Left ventricle myocardium inferior (tissue), 1 donor: ENCODE measurements around the gene C4A. TPM values are rescaled to one million over a fixed set of nuclear protein-coding genes. Genes with fewer than 3 reads are reported as not detected.

Source experiments
- DNase-seq: peaks from one replicate; pipeline ENCODE4 v3.0.0-alpha.2; 2020
- H3K27ac ChIP-seq: fragments of 200-600 bp; replicated peaks from 2 replicates; pipeline ENCODE4 v1.8.0; 2021
- H3K27me3 ChIP-seq: fragments of 200-600 bp; 2 replicates; pipeline ENCODE4 v1.8.0; 2021; ENCODE audit warnings: low read depth
- H3K36me3 ChIP-seq: fragments of 200-600 bp; 2 replicates; pipeline ENCODE4 v1.8.0; 2021
- H3K4me1 ChIP-seq: fragments of 200-600 bp; 2 replicates; pipeline ENCODE4 v1.8.0; 2021
- H3K4me3 ChIP-seq: fragments of 200-600 bp; 2 replicates; pipeline ENCODE4 v1.8.0; 2021; ENCODE audit warnings: mild to moderate bottlenecking, moderate library complexity
- H3K9me3 ChIP-seq: fragments of 200-600 bp; replicated peaks from 2 replicates; pipeline ENCODE4 v1.8.0; 2021
- CTCF ChIP-seq: fragments of 200-600 bp; IDR thresholded peaks from 2 replicates; pipeline ENCODE4 v1.8.0; 2021; ENCODE audit warnings: antibody characterized with exemption, mild to moderate bottlenecking, borderline replicate concordance
- intact Hi-C: fragments of 100-400 bp; cut with micrococcal nuclease; formaldehyde crosslinking; loops from one replicate; pipeline ENCODE4 v1.11.0; 2022
- total RNA-seq: library from RNA; stranded (reverse); fragmentation: NEBNext Ultra II Directional; extraction: Animal tissue kit (Norgen Biotek cat#: 25700); gene quantifications from one replicate; pipeline ENCODE4 v1.2.1, GENCODE V29; 2021
- donor health status: DM: no; HTN: yes; CAD: no; lungs with severe emphysema.

C4A gene
- total RNA-seq, 1 donor from 2014 or later: 76.2 TPM

GRCh38 chr6:31968326-31968725, 13.5 kb upstream of the C4A start:
- Histone ChIP-seq H3K4me1 (peaks cover 32% of the 10 kb centered on the region), H3K9me3 (no peaks in the 10 kb centered on the region), H3K36me3 (peaks cover 71% of the 10 kb centered on the region), H3K27me3 (no peaks in the 10 kb centered on the region), H3K4me3 (no peak overlapping the region), H3K27ac (no peak overlapping the region)
- no peak for TF ChIP-seq CTCF
- no peak for DNase-seq
- intact Hi-C loops: no loop called here

- H3K36me3 ChIP-seq: peaks cover 64% of the 10 kb centered on the region
- H3K4me3 ChIP-seq: no peak overlapping the region
- TF ChIP-seq CTCF: no peak
- H3K9me3 ChIP-seq: no peaks in the 10 kb centered on the region
- no peak for DNase-seq
- peaks cover 38% of the 10 kb centered on the region for H3K4me1 ChIP-seq
- intact Hi-C loops: no loop called here
- H3K27me3 ChIP-seq: no peaks in the 10 kb centered on the region
- no peak overlapping the region for H3K27ac ChIP-seq
Observed at GRCh38 chr6:31968791-31969711, 12.8 kb upstream of the C4A start.

- intact Hi-C loops: no loop called here
- Histone ChIP-seq H3K27me3 (no peaks in the 10 kb centered on the region), H3K36me3 (peaks cover 55% of the 10 kb centered on the region), H3K9me3 (no peaks in the 10 kb centered on the region), H3K27ac (no peak overlapping the region), H3K4me3 (no peak overlapping the region), H3K4me1 (peaks cover 38% of the 10 kb centered on the region)
- TF ChIP-seq CTCF: no peak
- no peak for DNase-seq
Observed at GRCh38 chr6:31969712-31970603, 11.9 kb upstream of the C4A start.

DNA sequence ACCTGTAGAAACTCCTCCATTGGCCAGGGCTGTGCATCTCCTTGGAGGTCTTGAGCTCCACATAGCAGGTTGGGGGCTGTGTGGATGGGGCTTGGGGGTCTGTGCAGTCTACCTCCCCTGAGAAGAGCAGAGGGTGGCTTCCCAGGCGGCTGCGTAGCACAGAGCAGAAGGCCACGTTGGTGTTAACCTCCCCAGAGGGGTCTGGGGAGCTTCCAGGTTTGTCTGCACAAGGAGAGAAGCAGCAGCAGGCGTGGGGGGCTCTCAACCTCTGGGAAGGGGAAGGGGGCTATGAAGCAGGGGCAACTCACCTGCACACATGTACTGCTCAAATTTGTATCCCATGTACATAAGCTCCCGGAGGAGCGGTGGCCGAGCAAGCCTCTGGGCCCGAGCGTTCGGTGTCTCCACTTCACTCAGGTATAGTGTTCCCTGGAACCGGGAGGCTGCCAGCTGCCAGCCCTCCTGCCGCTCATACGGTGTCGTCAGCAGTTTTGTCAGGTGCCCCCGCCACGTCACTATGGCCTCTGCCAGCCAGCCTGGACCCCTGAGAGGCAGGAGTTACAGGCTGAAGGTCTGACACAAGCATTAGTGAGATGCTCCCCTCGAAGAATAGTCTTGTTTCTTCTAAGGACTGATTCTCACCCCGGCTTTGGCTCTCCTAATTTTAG, 11.1 kb upstream of the C4A start:
- intact Hi-C loops: no loop called here
- Histone ChIP-seq H3K27me3 (no peaks in the 10 kb centered on the region), H3K36me3 (peaks cover 47% of the 10 kb centered on the region), H3K9me3 (no peaks in the 10 kb centered on the region), H3K4me3 (peak overlapping the region; percentile 98), H3K4me1 (peaks cover 38% of the 10 kb centered on the region), H3K27ac (peak overlapping the region; percentile 98)
- no peak for TF ChIP-seq CTCF
- DNase-seq: no peak
